Head of caudate nucleus (tissue), 42 donors: ENCODE data around the gene MLC1.
A peak's percentile ranks its signal among the peaks of the same experiment; 100 is the strongest.
"Not testable (repeated sequence)": the region's sequence is repeated elsewhere in the genome, so short reads cannot be mapped to it uniquely, and the experiment has no call there.

Source experiments
- DNase-seq, 42 donors: peaks; one replicate each; pipeline versions ENCODE4 v3.0.0 to v3.0.0-alpha.2; 2020 to 2021; ENCODE audit warnings: mixed read lengths in 7 of 42
- intact Hi-C: fragments of 100-400 bp; cut with DNase I; formaldehyde crosslinking; loops from one replicate; pipeline ENCODE4 v1.15.0; 2022

MLC1 gene

DNA sequence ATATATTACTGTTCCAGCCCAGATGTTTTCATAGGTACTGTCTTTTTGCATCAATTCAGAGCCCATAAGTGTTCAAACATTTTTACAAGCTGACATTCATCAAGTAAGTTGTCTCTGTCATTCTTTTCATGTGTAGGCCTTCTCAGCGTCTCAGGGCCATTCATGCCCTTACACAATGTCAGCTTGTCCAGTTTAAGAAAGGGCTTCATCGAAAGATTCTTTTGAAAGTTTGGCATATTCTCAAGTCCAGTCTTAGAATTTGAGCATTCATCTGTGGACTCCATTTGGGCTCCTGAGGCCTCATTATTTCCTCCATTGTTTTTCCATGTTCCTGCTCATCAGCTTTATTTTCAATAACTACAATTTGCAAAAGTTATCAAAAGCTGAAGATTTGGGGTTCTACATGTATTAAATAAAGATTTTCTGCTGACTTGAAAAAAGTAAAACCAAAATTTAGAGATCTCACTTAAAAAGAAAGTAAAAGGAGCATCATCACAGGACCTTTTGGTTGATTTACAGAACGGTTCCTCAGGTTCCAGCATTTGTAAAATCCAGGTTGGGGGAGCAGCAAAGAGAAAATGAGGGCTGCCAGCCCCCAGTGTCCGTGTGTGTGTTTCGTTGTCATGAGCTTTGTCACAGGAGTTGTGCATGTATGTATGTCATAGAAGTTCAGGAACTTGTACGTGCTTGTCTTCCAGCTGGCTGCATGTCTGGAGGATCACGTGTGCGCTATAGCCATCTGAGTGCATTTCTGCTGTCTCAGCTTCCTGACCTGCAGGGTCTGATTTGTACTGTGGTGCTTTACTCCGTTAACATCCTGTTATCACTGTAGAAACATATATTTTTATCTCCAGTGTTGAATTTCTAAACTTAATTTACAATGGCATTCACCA is 20.2 kb upstream of the MLC1 start:
- intact Hi-C loops: no loop called here
- peak in 2 of 42 donors; percentile 32 to 42 for DNase-seq

DNA sequence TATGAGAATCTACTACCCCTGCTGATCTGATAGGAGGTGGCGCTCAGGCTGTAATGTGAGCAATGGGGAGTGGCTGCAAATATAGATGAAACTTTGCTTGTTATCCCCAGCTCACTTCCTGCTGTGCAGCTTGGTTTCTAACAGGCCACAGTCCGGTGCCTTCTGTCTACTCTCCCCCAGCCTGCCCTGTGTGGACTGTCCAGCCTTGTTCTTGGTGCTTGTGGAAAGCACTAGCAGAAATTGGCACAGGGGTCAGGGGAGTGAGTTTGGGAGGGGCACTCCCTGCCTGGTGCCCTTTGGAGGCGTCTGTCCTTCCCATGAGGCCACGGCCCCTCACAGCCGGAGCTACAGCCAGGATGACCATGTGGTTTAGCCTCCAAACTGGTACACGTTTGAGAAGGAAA is 18.9 kb upstream of the MLC1 start:
- intact Hi-C loops: no loop called here
- peak in 1 of 42 donors; percentile 10 for DNase-seq

DNA sequence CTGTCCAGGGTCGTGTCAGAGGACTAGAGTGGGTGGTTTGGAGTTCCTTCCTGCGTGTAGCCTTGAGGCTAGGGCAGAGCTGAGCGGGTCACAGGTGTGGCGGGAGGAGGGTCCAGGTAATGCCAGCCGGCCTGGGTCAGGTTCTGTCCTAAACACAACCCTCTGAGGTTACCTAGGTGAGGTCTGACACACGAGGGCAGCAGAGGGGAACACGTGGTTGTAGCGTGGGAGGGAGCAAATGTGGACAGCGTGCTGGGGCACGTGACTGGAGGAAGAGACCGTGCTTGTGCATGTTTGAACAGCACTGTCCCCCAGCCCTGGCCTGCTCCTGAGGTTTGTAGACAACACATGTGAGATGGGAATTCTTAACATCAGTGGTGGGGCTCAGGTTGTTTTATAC is 17.7 kb upstream of the MLC1 start:
- intact Hi-C loops: no loop called here

DNA sequence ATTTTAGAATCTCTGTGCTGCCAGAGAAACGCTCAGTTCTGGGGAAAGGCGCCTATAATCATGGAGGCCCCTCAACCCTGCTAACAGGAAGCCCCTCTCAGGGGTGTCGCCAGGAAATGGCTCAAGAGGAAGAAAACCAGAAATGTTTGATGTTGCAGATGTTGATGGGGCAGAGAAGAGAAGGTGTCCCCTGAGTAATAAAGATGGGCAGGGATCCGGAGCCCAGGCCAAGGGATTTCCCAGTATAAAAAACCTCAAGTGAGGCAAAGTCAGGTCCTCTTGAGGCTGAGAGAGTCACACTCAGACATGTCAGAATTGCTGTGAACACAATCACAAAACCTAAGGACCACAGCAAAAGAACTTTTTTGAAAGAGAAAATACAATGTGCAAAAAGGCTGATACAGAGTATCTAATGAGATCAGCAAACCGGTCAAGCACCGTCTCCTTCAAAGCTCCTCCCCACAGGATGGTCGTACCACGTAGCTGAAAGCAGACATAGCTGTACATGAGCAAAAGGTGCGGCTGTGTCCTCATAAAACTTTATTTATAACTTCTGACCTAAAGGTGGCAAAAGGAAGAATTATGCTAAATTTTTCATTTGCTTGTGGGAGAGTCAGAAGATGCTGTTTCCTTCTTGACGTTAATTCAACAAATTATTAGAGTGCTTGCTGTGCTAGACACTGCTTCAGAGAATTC is 16.8 kb upstream of the MLC1 start:
- intact Hi-C loops: no loop called here
- no peak for DNase-seq

More for the DNA sequence above, 17.7 kb upstream of the MLC1 start:
- DNase-seq: peak in 1 of 42 donors; percentile 26

DNA sequence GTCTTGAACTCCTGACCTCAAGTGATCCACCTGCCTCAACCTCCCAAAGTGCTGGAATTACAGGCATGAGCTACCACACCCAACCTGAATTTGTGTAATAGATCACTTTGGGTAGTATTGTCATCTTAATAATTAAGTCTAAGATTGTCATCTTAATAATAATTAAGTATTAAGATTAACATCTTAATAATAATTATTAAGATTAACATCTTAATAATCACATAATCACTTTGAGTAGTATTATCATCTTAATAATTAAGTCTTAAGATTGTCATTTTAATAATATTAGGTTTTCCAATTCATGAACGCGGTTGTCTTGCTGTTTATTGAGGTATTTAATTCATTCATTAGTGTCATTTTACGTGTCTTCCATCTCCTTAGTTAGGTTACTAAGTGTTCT is 12.8 kb upstream of the MLC1 start:
- intact Hi-C loops: no loop called here
- no peak for DNase-seq

DNA sequence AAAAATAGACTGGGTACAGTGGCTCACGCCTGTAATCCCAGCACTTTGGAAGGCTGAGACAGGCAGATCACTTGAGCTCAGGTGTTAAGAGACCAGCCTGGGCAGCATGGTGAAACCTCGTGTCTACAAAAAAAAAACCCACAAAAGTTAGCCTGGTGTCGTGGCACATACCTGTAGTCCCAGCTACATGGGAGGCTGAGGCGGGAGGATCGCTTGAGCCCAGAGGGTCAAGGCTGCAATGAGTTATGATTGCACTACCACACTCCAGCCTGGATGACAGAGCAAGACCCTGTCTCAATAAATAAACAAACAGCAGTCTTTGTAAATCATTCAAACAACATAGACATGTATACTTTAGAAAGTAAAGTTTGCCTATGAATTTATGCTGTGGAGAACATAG is 7.1 kb upstream of the MLC1 start:
- intact Hi-C loops: no loop called here
- no peak for DNase-seq

DNA sequence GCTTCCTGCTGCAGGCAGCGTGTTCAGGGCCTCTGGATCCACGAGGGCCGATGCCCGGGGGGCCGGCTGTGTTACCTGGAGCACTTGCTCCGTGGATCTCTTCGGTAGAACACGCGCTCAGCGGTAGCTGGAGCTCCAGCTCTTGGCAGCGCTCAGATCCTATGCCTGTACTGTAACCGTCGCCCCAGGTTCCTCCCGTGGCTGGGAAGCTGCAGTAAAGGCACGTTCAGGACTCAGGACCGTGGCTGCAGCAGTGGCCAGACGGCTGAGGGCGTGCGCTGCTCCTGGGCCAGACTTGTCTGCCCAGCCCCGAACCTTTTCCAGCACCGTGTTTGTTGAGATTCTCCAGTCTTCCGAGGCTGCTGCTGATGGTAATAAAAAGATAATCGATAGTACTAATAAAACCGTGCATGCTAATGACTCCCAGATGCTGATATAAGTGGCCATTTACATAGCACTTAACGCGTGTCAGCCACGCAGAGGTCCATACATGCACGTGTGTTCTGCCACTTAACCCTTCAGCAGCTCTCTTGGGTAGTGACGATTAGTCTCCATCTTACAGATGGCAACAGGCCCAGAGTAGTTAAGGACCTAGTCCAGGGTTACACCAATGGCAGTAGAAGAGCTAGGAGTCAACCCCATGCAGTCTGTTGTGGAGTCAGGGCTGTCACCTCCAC is 6.0 kb upstream of the MLC1 start:
- intact Hi-C loops: no loop called here
- DNase-seq: no peak

DNA sequence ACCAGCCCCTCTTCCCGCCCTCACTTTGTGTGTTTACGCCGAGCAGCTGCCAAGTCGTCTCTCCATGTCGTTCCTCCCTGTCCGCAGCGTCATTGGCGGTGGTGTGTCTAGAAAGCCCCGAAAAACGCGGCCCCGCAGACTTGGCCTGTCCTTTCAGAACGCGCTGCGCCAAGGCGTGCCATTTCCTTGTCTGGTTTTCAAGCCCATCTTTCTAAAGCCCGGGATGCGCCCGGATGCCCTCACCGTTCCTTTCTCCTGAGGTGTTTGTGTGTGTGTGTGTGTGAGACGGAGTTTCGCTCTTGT is 5.1 kb upstream of the MLC1 start:
- intact Hi-C loops: no loop called here
- DNase-seq: no peak

DNA sequence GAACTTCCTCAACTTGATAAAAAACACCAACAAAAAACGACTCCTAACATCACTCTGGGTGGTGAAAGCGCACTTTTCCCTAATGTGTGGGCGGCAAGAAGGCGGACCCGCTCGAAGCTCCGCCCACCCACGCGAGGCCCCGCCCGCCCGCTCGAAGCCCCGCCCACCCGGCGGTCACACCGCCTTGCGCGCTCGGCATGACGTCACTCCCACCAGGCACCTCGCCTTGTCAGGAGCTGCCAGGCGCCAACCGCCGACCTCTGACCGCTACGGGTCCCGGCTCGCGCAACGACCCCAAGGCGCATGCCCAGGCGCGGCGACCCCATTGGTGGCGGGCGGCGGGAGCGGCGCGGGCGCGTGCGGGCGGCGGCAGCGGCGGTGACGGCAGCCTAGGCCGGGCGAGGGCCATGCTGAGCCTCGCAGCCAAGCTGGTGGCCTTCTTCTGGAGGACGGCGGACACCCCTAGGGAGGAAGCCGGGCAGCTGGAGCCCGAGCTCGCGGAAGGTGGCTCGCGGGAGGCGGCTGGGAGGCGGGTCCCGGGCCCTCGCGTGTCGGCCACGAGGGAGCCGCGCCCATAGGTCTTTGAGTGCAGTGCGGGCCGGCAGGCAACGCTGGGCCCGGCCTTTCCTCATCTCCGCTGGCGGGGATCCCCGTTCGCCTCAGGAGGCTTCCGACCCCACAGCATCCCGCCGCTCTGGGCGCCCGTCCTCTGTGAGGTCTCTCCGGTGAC is 4.6 kb upstream of the MLC1 start, which contains the start of gene MOV10L1:
Gene MOV10L1 (plus strand): TSS at position 325 of the 730 bp plus-strand sequence. CDS start 83 bp downstream, at position 408.
- peak in 27 of 42 donors; percentile 15 to 74 (median 53) for DNase-seq
- intact Hi-C loops: no loop called here

DNA sequence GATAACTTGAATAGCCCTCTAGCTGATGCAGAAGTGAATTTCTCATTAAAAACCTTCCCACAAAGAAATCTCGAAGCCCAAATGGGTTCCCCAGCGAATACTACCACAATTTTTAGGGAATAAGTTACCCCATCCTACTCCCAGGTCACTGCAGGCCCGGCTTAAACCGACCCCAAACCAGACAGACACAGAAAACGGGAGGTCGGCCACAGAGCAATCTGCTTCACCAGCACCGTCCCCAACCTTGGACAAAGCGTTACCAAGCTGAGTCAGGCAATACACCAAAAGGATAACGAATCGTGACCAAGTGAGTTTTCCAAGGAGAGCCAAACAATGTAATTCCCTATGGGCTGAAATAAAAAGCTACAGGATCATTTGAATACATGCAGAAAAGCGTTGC is 4.0 kb upstream of the MLC1 start:
- DNase-seq: no peak
- intact Hi-C loops: no loop called here

DNA sequence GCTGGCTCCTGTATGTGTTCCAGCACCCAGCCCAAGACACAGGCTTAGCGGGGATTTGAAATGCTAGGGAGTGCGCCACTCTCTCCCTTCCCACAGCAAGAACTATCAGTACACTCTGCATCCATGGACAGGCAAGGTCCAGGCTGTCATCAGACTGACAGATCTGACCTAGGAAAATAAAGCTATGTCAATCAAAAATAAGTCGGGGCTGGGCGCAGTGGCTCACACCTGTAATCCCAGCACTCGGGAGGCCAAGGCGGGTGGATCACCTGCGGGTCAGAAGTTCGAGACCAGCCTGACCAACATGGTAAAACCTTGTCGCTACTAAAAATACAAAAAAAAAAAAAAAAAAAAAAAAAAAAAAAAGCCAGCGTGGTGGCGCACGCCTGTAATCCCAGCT is 2.9 kb upstream of the MLC1 start:
- intact Hi-C loops: no loop called here
- no peak for DNase-seq

DNA sequence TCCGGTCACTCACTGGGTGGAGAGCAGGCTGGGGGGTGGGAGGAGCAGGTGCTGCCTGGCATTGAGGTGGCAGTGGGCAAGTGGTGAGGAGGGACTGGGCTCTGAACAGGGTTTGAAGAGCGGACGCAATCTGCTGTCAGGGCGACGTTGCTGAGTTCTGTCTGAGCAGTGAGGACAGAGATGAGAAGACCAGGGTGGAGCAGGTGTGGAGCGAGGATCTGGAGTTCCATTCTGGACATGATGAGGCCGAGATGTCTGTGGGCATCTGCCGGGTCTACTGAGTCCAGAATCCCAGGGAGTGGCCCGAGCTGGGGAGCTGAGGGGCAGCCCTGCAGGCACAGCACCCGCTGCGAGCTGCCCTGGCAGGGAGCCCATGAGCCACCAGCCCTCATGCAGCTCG is 2.4 kb upstream of the MLC1 start:
- DNase-seq: no peak
- intact Hi-C loops: no loop called here

DNA sequence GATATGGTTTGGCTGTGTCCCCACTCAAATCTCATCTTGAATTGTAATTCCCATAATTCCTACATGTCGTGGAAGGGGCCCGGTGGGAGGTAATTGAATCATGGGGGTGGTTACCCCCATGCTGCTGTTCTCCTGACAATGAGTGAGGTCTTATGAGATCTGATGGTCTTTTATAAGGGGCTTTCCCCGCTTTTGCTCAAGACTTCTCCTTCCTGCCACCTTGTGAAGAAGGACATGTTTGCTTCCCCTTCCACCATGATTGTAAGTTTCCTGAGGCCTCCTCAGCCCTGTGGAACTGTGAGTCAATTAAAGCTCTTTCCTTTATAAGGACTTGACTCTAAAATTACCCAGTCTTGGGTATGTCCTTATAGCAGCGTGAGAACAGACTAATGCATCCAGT is 1.7 kb upstream of the MLC1 start:
- intact Hi-C loops, DNase-seq: not testable (repeated sequence)

DNA sequence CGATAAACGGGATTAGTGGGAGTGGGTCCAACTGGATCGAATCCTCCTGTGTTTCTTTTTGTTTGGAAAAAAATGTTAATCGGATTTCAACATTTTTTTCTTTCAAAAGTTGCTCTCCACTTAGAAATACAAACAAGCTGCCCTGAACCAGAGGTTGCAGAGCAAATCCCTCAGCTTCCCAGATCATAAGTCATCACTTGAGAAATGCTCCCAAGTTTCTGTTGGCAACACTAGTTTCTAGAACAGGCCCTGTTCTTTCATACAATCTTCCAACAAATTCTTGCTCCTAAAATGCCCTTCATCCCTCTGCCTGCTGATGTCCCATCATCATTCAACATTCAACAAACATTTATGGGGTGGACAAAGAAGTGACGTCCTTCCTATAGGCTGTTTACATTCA is 1.3 kb upstream of the MLC1 start:
- intact Hi-C loops: no loop called here
- no peak for DNase-seq

DNA sequence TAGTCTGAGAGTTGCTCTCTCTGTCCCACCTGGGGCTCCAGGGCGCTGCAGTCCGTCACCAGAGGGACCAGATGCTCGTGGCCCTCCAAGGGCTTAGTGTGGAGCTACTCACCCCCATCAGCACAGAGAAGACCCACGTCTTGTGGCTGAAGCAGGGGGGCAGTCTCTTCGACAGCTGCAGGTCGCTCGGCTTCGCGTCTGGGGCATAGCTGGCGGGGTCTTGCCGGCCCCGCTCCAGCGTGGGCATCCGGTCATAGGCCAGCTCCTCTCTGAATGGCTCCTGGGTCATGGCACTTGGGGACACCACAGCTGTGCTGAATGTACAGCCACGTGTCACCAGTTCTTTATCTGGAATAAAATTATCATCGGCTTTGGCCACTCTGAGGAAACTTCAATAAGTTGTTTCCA is 608 bp downstream of the MLC1 start:
- intact Hi-C loops: no loop called here
- no peak for DNase-seq

DNA sequence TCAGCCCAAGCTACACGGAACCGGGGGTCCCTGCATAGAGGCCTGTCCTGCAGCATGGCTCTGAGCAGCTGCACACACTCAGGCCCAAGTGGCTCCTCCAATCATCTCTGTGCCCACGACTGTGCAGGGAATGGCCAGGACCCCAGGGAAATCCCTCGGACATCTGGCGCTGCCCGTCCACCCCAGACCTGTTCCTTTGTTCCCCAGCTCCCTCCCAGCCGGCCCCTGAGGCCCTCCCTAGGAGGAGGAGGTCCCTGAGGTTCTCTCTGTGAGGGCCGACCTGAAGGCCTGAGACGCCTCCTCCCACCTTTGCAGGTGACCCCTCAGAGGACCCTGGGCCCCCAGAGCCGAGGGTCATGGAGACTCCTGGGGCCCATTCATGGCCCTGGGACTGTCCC is 1.1 kb downstream of the MLC1 start:
- DNase-seq: no peak
- intact Hi-C loops: no loop called here

DNA sequence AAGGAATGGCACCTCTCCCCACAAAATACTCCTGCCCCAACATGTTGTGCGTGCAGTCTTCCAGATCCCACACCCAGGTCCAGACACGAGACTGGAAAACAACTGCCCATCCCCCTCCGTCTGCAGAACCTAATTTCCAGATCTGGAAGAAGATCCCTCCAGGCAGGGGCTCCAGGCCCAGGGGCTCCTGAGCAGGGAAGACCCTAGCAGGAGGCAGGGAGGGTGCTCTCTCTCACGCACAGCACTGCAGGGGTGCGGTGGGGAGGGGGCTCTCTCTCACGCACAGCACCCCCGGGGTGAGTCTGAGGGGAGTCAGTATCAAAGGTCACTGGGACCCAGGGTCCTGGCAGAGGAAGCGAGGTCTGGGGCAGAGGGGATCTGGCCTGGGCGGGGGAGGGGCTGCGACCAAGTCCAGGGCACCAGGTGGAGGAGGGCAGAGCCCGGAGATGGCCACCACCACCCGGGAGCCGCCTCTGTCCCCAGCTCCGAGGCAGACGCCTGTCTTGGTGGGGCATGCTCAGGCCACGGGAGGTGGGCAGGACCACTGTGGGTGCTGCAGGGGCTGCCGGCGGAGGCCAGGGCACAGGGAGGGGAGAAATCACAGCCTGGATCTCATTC is 1.7 kb downstream of the MLC1 start:
- DNase-seq: no peak
- intact Hi-C loops: no loop called here

DNA sequence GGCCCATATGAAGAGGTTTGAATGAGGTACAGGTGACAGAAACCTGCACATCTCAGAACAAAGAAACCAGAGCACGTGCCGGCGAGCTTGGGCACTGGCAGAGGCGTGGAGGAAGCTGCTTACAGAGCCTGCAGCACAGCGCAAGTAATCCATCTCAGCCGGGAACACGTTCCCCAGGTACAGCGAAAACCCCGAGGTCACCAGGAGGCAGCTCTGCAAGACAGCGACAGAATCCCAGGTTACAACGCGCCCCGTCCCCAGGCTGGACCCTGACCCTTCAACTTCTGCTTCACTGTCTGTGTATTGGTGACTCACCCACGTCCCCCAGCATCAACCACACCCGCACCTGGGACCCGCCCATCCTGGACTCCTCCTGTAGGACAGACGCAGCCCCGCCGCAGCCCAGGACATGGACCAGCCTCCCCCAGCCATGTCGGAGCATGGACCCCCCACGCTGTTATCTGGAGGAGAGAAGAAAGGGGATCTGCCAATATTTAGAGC is 2.2 kb downstream of the MLC1 start:
- no peak for DNase-seq
- intact Hi-C loops: no loop called here

DNA sequence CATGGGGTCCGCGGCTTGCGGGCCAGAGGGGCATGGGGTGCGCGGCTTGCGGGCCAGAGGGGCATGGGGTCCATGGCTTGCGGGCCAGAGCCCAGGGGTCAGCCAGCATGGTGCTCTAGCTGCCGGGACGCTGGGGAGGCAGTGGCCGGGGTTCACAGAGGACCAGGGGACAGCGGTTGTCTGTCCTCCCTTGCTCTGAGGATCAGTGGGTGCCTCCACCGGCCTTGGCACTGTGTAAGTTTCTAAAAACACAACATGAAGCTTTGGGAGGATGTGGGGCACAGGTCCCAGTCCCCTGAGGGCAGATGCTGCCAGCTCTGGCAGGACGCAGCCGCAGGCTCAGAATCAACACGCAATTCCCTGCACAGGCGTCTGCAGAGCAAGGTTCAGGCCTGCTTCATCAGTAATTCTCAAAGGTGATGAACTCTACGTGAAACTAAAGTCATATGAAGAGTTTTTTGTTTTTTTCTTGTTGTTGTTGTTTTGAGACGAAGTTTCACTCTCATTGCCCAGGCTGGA is 3.0 kb downstream of the MLC1 start:
- intact Hi-C loops: no loop called here
- no peak for DNase-seq
